GM12875 (cell line): Measurements from ENCODE around the gene PACRG.

Experiments
- H3K4me3 ChIP-seq: one replicate; pipeline ENCODE4 v1.5.1; 2011; ENCODE audit warnings: low read depth, low read length, control low read depth
- TF ChIP-seq, protein P1 (sequence below): IDR thresholded peaks from 2 replicates; pipeline ENCODE4 v1.5.1; 2011; ENCODE audit warnings: low read depth, mild to moderate bottlenecking, control low read depth, inconsistent platforms, low read length, moderate library complexity, borderline replicate concordance; ENCODE audit not compliant: insufficient read depth

The PACRG gene

DNA sequence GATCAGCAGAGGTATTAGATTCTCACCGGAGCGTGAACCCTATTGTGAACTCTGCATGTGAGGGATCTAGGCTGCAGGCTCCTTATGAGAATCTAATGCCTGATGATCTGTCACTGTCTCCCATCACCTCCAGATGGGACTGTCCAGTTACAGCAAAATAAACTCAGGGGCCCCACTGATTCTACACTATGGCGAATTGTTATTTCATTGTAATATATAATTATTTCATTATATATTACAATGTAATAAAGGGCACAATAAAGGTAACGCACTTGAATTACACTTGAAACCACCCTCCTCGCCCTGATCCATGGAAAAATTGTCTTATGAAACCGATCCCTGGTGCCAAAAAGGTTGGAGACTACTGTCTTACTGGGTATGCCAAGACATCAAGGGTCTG is 18.8 kb upstream of the PACRG start:
- TF ChIP-seq, protein P1, sequence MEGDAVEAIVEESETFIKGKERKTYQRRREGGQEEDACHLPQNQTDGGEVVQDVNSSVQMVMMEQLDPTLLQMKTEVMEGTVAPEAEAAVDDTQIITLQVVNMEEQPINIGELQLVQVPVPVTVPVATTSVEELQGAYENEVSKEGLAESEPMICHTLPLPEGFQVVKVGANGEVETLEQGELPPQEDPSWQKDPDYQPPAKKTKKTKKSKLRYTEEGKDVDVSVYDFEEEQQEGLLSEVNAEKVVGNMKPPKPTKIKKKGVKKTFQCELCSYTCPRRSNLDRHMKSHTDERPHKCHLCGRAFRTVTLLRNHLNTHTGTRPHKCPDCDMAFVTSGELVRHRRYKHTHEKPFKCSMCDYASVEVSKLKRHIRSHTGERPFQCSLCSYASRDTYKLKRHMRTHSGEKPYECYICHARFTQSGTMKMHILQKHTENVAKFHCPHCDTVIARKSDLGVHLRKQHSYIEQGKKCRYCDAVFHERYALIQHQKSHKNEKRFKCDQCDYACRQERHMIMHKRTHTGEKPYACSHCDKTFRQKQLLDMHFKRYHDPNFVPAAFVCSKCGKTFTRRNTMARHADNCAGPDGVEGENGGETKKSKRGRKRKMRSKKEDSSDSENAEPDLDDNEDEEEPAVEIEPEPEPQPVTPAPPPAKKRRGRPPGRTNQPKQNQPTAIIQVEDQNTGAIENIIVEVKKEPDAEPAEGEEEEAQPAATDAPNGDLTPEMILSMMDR = no peak

DNA sequence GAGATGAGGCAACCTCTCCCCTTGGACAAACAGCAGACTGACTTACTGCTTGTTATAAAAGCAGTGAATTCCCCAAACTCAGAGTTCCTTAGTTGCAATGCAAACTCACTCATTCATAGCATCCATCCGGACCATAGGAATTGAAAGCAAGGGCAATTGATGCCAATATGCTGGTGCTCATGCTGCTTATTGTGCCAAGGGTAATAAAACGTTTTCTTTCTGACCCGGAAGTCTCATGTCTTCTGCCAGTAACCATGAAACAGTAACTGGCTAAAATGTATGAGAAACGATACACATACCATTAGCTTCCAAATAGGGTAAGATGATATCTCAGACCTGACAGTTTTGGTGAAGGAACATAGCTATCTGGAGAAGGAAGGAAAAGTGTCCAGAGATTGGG is 18.3 kb upstream of the PACRG start:
- H3K4me3 ChIP-seq = no peak overlapping the region
- TF ChIP-seq, protein P1 = no peak

More for the DNA sequence above, 18.8 kb upstream of the PACRG start:
- H3K4me3 ChIP-seq = no peak overlapping the region

DNA sequence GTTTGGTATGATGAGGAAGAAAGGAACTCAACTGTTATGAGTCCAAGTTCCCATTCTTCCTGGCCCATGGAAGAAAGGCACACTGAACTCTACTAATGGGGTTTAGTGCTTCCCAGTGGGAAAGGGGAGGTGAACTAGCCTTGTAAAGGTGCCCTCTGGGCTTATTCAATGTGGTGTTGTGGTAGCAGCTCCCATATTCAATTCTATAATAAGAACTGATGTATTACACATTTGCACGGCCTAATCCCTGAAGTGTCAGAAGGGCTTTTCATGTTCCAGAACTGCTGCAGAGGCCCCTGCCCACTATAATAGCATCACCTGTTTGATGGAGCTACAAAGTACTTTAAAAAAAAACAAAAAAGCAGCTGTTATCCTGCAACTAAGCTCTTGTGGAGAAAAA is 17.4 kb upstream of the PACRG start:
- H3K4me3 ChIP-seq = no peak overlapping the region
- TF ChIP-seq, protein P1 = no peak

DNA sequence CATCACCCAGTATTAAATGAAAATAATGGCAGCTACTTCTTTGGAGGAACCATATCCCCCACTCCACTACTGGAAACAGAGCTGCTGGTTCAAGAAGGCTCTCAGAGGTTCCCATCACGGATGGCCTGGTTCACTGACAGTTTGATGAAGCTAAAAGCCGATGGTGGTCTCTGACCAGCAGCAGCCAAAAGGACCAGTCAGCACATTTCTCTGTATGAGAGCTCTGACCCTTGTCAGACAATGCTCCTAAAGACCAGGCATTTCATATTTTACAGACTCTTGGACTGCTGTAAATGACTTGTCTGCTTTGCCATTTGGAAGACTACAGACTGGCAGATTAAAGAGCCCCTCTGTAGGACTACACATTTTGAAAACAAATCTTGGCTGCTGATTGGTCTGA is 16.8 kb upstream of the PACRG start:
- H3K4me3 ChIP-seq = no peak overlapping the region
- TF ChIP-seq, protein P1 = no peak

DNA sequence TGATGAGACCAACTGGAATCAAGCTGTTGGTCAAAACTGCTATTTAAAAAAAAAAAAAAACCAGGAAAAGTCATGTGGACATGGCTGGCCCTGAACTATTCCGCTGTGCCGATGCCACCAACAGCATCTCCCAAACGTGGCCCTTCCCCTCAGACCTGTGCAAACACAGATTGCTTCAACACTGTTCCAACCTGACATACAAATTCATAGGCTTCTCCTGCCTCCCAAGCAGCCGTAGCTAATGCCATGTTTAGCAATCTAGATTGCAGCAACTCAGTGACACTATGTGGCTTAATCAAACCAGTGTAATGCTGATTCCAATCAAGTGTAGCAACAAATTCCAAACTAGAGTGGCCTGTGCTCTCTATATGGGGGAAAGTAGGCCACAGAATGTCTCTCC is 16.4 kb upstream of the PACRG start:
- H3K4me3 ChIP-seq = no peak overlapping the region
- TF ChIP-seq, protein P1 = no peak

DNA sequence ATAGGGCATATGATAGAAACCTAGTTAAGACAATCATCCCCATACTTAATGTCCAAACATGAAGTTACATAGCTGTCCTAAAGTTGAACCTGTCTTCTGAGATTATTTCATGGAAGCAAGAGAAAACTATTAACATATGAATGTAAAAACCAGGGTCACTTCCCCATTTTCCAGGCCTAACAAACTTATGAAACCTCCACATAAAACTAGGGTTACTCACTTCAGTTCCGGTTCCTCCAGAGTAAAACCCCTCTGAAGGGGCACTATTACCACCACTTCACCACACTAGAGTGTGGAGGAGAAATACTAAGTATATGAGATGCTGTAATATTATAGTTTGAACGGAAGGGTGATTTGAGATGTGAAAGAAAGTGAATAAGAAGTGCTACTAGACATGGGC is 15.1 kb upstream of the PACRG start:
- no peak overlapping the region for H3K4me3 ChIP-seq
- TF ChIP-seq, protein P1 = no peak

DNA sequence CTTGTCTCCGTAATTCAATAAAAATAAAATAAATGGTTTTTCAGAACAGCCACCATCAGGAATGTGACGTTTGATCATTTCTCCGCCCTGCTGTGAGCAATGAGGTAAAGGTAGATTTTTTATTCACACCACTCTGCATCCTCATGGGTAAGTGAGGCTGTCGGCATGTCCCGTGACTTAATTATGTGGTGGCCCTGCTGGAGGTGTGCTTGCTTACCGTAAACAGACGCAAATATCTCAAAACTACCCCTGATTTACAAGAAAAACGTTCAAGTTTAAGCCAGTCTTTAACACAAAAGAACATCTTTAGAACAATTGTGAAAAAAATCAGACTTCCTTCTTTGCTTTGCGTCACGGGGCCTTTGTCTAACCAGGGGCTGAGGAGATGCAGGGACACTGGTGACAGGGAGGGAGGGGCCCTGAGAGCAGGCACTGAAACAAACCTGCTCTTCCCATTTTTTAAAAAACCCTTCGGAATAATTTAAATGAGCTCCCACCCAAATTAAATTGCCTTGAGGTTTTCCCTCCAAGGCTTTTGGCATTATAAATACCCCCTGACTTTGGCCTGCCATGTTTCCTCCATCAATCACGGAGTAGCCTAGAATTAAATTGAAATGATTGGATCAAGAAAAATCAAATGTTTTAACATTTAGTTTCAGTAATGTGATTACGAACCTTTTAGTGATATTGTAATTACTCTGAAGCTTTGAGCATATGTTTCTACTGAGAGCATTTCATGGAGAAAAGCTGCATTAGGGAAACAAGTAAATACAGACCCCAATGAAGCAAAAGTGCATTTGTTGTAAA is 13.6 kb upstream of the PACRG start:
- no peak overlapping the region for H3K4me3 ChIP-seq
- TF ChIP-seq, protein P1 = no peak
